Fibroblast of mammary gland (primary cell): ENCODE measurements around the gene EXOC4.

Experiments used
- DNase-seq: peaks from one replicate; pipeline ENCODE4 v3.0.0-alpha.2; 2010; ENCODE audit warnings: low read depth
- H3K4me3 ChIP-seq: 2 replicates; pipeline ENCODE4 v1.5.1; 2011; ENCODE audit warnings: low read depth, mild to moderate bottlenecking, low read length, moderate library complexity; ENCODE audit not compliant: control insufficient read depth
- CTCF ChIP-seq: conservative IDR thresholded peaks from 2 replicates; pipeline ENCODE4 v1.5.1; 2011; ENCODE audit warnings: low read depth, low read length, inconsistent platforms; ENCODE audit not compliant: control insufficient read depth, insufficient read depth

The EXOC4 gene

GRCh38 chr7:133530682-133531081 is 277.8 kb downstream of the EXOC4 start:
- TF ChIP-seq CTCF = no peak
- H3K4me3 ChIP-seq = no peak overlapping the region
- peak; percentile 92 for DNase-seq

- no peak overlapping the region for H3K4me3 ChIP-seq
- TF ChIP-seq CTCF = no peak
- no peak for DNase-seq
Observed at GRCh38 chr7:133534816-133535215, 281.9 kb downstream of the EXOC4 start.

GRCh38 chr7:133535308-133535707 is 282.4 kb downstream of the EXOC4 start:
- no peak for TF ChIP-seq CTCF
- H3K4me3 ChIP-seq = no peak overlapping the region
- no peak for DNase-seq

GRCh38 chr7:133536450-133536849 is 283.6 kb downstream of the EXOC4 start:
- no peak for TF ChIP-seq CTCF
- no peak overlapping the region for H3K4me3 ChIP-seq
- DNase-seq = no peak

- no peak overlapping the region for H3K4me3 ChIP-seq
- TF ChIP-seq CTCF = no peak
- DNase-seq = no peak
Observed at GRCh38 chr7:133539016-133539415, 286.1 kb downstream of the EXOC4 start.

GRCh38 chr7:133540096-133540860 is 287.4 kb downstream of the EXOC4 start:
- no peak for DNase-seq
- no peak for TF ChIP-seq CTCF
- no peak overlapping the region for H3K4me3 ChIP-seq
